ENCODE results near the gene NEK7. TPM values are rescaled to one million over a fixed set of nuclear protein-coding genes. Genes with fewer than 3 reads are reported as not detected.
A peak's percentile ranks its signal among the peaks of the same experiment; 100 is the strongest.
"Not testable (repeated sequence)": the region's sequence is repeated elsewhere in the genome, so short reads cannot be mapped to it uniquely, and the experiment has no call there.

NEK7 gene
- total RNA-seq: 24.6 TPM

DNA sequence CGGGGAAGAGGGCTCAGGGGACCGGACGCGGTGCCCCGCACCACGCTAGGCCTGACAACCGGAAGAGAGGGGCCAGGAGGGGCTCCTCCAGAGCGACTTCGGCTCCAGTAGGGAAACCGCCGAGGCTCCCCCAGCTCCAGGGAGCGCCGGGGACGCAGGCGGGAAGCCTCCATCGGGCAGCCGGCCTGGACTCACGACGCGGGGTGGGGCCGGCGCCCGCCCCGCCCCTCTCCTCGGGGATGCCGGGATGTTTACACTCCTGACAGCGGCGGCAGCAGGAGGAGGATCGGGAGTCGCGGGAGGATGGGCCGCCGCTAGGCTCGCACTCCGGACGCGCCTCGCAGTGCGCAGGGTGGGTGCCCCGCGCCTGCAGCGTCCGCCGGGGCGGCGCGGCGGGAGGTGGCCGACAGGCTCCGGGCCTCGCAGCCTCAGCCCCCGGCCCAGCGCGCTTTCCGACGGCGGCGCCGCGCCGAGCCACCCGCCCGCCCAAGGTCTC, at the start of gene NEK7:
TSS of gene NEK7 (plus strand) at position 254 of the 496 bp plus-strand sequence. CDS start 75,583 bp downstream, outside the sequence.
- DNase-seq: peak; percentile 66

DNA sequence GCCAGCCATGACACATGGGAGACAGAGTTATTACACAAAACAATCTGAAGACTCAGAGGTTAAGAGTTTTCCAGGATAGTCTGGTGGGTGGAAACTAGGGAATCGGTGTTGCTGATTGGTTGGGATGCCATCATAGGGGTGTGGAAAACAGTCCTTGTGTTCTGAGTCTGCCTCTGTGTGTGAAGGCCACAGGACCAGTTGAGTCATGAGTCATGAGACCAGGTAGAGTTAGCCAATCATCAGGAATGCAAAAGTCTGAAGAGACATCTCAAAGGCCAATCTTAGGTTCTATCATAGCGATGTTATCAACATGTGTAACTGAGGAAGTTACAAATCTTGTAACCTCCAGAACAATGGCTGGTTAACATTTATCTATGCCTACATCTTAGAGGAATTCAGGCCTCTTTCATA, 49.7 kb upstream of the NEK7 start:
- no peak for DNase-seq

DNA sequence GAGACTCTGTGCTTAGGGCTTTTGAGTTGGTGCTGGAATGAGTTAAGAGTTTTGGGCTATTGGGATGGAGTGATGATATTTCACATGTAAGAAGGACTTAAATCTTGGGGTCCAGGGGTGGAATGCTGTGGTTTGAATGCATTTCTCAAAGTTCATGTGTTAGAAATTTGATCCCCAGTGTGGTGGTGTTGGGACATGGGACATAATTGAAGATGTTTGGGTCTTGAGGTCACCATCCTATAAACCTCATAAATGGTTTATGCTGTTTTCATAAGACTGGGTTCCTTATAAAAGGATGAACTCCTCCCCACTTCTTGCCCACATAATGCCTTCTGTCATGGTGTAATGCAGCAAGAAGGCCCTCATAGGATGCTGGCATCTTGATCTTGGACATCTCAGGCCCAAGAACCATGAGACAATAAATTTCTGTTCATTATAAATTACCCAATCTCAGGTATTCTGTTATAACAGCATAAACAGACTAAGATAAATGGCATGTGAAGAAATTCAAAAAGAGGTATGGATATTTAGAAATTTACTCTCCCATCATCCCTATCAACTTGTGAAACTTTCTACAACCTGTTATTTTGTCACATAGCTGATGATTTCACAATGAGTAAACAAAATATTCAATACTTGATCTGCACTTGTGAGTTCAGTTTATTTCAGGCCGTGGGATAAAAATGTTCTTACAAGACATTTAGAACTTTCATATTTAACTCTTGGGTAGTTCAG, 48.0 kb upstream of the NEK7 start:
- no peak for DNase-seq

DNA sequence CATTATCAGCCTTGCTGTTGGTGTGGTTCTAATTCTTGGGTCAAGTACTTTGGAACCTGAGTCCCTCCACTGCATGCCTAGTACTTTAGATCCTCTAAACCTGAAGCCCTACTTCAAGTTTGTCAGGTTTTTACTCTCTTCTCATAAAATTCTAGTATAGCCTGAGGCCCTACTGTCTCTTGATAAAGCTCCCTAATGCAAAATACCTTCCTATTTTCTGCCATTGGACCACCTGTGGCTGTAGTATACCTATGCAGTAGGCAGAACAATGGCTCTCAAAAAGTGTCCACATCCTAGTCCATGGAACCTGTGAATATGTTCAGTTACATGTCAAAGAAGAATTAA, 47.5 kb upstream of the NEK7 start:
- DNase-seq: no peak

DNA sequence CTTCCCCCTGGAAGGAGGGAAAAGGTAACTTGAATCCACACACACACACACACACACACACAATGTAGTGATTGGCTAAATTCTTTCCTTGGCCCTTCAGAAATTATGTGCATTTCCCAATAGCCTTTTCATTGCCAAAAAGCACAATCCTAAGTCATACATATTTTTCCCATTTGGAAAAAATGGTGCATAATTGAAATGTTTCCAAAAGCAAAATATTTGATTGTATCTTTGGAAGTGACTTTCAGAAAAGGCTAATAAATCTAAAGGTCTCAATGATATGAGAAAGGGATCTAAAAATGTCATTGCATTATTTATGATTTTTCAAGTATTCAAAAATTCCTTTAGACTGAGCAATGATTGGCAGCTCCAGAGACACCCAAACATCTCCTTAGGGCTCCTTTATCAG, 43.5 kb upstream of the NEK7 start:
- no peak for DNase-seq

DNA sequence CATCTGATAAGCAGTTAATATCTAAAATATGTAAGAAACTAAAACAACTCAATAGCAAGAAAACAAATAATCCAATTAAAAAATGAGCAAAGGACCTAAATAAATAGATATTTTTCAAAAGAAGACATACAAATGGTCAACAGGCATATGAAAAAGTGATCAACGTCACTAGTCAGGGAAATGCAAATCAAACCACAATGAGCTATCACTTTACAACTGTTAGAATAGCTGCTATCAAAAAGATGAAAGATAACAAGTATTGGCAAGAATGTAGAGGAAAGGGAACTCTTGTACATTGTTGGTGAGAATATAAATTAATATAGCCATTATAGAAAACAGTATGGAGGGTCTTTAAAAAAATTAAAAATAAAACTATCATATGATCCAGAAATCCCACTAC, 40.7 kb upstream of the NEK7 start:
- DNase-seq: no peak

DNA sequence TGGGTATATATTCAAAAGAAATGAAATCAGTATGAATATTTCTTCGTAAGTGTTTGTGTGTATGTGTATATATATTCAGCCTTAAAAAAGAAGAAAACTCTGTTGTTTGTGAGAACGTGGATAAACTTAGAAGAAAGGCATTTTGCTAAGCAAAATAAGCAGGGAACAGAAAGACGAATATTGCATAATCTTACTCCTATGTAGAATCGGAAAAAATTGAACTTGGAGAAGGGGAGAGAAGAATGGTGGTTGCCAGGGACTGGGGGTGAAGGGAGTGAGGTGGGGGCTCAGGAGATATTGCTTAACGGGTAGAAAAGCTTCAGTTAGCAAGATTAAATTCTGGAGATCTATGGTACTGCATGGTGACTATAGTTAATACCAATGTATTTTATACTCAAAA, 40.3 kb upstream of the NEK7 start:
- DNase-seq: no peak

DNA sequence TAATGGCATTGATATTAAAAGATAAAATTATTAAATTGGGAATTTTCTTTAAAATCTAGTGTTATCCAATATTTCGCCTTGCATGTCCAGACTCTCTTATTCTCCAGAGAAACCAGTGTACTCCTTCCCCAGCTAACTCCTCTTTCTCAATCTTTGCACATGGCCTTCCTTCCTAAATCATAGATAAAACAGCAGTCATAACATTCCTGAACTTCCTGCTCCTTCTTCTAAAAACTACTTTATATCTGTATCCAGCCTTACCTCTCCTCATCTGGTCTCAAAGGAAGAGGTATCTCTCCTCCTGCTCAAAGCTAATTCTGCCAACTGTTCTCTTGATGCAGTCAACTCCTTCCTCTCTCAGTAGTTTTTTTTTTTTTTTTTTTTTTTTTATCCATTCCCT, 39.5 kb upstream of the NEK7 start:
- DNase-seq: no peak

DNA sequence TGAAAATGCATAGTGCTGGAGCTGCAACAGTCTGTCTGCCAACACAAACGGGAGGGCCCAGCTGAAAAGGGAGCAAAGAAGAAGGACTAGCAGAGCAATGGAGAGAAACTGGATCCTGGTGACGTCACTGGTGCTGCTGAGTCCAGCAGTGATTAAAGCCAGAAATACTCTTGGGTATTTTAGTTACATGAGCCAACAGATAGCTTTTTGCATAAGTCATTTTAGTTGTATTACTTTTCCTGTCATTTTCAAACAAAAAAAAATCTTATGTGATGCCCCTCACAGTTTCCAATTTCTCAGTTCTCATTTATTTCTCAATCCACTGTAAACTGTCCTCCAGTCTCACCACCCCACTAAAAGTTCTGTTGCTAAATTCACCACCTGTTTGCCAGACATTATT, 38.7 kb upstream of the NEK7 start:
- no peak for DNase-seq

DNA sequence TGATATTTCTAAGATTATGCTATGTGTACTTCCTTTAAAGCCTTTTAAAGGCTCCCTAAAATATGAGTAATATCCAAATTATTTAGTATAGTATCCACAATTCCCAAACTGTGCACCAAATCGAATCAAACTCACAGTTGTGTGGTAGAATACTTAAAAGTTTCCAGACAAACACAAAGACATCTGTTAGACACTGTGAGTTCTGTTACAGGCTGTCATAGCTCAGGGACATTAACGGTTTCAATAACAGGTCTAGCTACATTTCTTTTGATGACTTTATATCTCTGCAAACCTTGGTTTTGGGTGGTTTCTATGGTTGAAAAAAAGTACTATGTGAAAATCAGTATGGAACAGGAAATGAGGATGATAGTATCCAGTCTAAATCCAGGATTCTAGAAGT, 36.9 kb upstream of the NEK7 start:
- DNase-seq: no peak

DNA sequence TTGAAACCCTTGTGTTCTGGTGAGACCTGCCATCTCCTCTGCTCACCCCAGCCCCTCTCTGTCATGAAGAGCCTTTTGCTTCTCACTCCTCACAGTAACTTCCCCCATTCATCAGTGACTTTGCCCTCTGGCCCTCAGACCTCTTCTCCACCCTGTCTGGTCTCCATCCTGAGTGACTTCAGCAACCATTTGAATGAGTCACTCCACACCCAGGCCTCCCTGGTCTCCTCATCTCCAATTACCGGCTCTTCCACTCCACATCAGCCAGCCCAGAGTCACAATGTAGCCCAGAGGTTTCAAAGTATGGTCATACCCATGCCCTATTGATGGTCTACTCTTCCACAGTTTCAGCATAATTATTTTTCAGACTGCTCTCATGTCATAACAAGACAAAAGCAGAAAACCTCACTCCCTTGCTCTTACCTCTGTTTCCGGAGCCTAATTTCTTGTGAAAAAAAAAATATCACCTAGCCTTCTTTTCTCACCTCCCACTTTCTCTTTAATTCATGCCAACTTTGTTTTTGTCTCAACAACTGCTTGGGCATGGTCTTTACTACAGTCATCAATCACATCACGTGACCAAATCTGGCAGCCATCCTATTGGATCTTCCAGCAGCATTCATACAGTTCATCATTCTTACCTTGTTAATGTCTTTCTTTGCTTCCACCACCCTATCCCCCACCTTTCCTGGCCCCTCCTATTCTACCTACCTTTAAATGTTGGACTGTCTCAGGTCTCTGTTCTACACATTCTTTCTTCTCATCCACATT, 35.6 kb upstream of the NEK7 start:
- no peak for DNase-seq

DNA sequence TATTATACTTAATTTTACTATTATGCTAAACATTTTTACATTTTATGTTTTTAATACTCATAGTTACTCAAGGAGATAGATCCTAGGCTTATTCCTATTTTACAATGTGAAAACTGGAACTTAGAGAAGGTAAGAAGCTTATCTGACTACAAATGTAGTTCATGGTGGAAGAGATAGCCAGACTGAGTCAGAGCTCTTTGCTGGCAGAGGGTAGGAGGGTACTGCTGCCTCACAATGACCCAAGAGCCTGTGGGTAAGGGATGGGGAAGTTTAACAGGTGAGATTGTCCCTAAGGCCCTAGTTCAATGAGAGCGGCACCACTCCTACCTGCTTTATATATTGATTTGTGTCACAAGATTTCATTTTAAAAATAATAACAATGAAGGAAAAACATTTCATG, 34.1 kb upstream of the NEK7 start:
- DNase-seq: no peak

DNA sequence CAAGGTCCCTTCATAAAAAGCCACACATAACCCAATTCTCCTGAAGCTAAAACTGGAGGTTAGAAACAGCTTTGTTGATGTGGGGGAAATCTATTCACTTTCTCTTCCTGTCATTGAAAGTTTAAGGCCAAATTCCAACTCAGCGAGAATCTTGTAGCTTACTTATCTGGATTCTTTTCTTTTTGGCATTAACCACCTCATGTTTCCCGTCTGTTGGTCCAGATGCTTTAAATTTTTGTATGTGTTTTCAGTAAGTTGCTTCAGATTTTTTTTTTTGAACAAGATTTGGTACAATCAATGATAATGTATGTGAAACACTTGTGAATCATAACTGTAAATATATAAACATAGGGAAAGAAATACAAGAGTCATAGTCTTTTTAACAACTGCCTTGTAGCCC, 33.7 kb upstream of the NEK7 start:
- DNase-seq: no peak

DNA sequence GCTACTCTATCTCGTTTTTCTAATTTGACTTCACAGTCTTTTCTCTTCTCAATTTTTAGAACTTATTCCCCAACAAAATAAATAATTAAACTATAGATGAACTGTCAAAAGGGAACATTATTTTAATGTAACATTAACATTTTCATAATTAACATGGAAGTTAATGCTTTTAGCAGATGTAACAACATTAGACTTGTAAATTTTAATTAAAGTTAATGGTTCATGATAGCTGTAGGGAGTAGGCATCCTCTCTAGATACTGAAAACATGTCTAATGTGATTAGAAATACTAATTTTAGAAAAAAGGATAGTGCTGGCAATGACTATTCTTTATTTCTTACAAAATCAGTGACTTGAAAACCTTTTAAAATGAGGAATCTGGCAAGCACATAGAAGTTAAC, 32.1 kb upstream of the NEK7 start:
- DNase-seq: no peak

DNA sequence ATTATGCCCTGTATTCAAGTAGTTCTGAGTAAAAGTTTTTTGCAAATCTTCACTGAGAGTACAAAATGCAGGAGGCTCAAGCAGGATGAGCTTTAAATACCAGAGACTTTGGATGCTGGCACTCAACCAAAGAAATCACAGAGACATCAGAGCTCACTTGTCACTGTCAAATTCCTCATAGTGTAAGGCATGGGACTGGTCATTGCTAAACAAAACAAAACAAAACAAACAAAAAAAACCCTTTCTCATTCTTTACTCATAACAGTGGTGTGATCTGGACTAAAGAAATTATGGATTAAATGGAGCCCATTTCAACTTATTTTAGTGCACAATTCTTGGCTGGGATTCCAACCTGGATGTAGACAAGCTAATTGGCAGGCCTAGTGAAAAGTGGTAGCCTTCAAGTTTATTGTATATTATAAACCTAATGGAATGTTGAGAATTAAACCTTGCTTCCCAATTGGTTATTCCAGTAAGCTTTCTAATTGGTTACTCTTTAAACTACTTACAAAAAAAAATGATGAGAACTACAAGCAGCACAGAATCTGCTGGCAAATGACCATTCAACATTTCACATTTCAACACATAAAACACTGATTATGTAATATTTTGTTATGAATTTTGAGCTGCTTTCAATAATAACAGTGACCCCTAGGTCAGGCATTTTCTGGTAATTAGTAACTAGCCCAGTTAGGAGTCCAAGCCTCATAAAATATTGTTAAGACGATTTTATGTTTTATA, 30.6 kb upstream of the NEK7 start:
- DNase-seq: no peak

DNA sequence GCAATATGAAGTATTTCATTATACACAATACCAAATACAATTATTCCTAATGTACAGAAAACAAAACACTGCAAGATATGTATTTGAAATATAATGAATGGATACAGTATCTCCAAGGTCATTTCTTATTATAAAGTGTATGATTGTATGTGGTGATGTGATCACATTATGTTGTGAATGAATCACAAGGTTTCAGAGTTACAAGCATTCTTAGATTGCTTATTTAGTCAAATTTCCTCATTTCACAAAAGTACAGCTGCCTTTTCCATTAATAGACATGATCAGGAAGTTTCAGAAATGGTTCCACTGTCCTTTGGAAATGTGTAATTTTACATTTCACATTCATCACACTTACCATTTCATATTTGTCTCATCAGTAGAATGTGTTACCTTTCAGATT, 28.3 kb upstream of the NEK7 start:
- no peak for DNase-seq

DNA sequence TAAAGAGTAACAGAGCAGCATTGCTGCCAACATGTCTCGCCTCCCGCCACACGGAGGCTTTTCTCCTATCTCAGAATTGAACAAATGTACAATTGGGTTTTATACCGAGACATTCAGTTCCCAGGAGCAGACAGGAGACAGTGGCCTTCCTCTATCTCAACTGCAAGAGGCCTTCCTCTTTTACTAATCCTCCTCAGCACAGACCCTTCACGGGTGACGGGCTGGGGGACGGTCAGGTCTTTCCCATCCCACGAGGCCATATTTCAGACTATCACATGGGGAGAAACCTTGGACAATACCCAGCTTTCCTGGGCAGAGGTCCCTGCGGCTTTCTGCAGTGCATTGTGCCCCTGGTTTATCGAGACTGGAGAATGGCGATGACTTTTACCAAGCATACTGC, 26.7 kb upstream of the NEK7 start:
- not testable (repeated sequence) for DNase-seq

DNA sequence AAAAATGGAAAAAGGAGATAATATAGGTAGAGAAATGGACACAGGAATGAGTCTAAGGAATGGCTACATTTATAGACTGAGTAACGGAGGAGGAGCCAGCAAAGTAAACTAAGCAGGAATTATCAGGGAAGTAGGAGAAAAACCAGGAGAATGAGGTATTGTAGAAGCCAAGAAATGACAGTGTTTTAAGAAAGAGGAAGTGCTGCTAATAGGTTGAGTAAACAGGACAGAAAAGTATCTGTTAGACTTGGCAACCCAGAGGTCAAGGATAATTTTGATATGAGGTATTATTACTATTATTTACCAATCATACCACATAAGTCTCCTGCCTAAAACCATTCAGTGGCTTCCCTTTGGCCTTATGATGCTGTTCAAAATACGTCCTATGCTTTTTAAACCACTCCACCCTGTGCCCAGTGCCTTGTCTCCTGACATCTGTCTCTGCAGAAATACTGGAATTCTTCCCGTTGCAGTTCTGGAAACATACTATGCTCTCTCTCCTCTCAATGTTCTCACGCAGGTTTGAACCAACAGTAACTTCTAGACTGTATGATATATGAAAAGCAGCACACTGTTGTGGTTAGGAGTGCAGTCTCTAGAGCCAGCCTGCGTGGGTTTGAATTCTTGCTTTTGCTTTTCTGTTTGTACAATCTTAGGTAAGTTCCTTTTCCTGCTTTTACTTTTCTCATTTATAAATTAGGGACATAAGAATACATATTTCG, 24.6 kb upstream of the NEK7 start:
- DNase-seq: no peak

DNA sequence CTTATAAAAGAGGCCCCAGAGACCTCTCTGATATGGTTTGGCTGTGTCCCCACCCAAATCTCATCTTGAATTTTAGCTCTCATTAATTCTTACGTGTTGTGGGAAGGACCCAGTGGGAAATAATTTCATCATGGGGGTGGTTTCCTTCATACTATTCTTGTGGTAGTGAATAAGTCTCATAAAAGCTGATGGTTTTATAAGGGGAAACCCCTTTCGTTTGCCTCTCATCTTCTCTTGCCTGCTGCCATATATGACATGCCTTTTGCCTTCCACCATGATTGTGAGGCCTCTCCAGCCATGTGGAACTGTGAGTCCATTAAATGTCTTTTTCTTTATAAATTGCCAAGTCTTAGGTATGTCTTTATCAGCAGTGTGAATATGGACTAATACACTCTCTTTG, 22.5 kb upstream of the NEK7 start:
- no peak for DNase-seq

DNA sequence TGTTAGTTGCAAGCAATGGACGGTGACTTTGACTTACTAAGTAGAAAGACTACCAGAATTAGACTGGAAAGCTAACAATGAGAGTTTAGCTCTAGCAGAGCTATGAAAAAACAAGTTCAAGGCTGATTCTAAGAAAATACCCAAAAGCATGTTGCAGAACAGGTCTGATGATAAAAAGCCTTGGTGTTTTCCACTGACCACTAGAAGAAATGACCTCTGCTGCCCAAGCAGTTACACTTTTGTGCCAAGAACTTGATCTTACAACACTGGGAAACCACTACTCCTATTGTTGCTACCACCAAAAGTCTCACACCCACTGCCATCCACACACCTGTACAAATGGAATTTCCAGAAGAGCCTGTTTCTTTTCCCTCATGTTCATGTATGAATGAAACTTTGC, 21.4 kb upstream of the NEK7 start:
- no peak for DNase-seq

DNA sequence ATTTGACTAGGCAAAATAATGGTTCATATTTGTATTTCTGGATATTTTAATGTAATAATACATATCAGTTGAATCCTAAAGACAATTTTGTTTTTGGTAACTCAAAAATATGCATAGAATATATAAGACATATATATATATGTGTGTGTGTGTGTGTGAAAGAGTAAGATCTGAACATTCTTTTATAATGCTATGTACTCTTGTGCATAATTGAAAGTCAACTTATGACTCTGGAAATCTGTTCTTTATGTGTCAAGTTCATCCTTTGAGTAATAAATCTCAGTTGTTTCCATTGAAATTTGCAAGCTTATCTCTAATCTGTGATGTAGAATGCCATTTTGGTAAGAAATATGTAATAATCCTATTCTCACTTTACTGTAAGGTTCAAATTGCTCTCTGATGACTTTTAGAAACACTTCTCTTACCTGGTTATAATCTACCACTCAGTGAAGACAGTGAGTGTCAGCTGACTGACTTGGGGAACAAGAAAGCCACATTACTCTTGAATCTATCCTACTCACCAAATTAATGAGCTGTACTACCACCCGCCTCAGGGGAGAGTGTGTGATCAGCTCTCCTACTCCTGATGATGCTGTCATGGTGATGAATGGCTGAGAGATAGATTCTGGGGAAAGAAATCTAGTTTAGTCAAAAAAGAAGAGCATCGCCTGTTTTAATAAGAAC, 15.0 kb upstream of the NEK7 start:
- DNase-seq: no peak

DNA sequence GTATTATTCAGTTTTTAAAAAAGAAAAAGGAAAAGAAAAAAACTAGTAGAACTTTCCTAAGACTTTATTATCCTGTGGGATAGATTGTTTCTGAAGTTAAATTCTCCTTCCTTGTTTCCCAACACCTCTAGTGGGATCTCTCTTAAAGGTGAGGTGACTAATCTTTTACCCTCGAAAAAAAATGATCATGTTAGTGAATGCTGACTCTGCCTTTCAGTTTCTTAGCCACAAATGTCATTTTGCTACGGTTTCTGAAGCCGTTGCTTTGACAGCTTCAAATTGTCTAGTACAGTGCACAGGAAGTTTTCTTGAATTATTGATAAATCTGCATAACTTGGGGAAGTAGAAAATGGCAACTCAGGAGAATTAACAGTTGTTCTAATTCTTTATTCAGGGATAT, 13.0 kb upstream of the NEK7 start:
- no peak for DNase-seq

All from occipital lobe (tissue), 2 donors.